Measurements from ENCODE around the gene HOXD1.

HOXD1 gene

DNA sequence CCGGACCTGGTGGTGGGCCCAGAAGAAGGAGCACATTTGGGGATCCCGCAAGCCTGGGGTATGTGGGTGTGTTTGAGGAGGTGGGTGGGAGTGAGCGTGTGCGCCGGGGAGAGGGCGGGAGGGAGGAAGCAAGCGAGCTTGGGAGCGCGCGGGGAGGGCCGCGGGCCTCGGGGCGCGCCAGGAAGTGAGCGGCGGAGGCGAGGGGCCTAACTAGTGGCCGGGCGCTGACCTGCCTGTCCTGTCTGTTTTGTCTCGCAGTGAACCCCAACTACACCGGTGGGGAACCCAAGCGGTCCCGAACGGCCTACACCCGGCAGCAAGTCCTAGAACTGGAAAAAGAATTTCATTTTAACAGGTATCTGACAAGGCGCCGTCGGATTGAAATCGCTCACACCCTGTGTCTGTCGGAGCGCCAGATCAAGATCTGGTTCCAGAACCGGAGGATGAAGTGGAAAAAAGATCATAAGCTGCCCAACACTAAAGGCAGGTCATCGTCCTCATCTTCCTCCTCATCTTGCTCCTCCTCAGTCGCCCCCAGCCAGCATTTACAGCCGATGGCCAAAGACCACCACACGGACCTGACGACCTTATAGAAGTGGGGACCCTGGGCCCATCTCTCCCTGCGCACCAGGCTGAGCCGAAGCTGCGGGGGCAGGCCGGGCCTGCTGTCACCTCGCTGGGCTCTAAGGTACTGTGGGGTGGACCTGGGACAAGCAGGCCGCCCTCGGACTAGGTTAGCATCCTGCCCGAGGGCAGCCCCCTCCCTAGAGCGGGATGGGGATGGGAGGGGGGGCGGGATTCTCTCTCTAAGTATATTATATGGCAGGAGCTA, 35.9 kb upstream of the HOXD1 start:
- DNase-seq (ENCODE audit: low read depth in 2 of 2), result no peak

DNA sequence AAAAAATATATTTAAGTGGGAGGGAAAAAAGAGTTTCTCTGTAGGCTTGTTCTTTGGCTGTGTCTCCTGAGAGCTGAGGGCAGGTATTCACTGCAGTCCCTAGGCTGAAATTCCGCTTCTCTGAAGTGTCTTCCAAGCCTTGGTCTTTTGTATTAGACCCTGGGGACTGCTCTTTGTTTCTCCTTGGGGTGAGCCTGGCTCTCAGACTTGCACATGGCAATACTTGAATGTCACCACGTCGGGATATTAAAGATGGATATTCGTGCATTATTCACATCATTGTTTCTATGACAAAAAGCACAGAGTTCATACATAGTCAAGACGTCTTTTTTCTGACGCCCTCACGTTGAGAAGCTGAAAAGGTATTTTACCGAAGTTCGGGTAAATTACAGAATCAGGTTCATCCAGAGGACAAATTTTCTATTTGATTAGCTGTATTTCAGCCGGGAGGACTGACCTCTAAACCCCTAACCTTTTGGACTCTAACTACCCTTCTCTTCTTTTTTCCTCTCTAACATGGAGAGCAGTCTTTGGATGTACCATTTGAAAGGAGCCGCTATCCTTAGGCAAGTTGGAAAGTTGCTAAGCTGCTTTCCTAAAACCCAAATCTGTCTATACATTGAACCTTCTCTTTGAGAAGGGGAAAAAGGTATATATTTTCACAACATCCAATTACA, 33.8 kb upstream of the HOXD1 start:
- DNase-seq (ENCODE audit: low read depth in 2 of 2), result no peak

DNA sequence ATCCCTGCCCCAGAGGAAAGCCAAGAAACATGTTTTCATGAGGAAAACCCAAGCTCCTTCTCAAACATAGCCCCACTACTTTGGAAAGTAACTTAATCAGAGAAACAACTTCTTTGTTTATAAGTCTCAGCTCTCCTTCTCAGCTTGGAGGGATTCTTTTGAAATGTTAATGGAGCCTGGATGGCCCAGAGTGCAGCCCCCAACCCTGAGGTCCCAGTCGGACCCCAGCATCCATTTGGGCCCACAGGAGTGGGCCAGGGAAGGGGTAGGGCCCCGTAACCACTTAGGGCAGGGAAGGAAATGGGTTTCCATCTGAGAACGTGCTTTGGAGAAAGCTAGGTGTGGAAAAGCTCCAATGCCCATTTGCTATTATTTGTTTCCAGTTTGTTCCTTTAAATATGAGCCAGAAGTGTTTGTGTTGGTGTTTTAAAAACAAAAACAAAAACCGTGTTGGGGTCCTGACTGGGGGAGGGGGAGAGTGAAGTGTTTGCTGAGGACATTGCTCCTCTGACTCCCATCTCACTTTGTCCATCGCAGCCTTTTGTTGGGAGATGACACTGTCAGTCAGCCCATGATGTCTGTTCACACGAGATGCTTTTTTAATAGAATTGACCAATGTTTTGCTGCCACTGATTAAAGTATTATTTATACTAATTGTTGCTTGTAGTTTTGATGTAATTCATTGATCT, 33.0 kb upstream of the HOXD1 start:
- no peak for DNase-seq (ENCODE audit: low read depth in 2 of 2)

DNA sequence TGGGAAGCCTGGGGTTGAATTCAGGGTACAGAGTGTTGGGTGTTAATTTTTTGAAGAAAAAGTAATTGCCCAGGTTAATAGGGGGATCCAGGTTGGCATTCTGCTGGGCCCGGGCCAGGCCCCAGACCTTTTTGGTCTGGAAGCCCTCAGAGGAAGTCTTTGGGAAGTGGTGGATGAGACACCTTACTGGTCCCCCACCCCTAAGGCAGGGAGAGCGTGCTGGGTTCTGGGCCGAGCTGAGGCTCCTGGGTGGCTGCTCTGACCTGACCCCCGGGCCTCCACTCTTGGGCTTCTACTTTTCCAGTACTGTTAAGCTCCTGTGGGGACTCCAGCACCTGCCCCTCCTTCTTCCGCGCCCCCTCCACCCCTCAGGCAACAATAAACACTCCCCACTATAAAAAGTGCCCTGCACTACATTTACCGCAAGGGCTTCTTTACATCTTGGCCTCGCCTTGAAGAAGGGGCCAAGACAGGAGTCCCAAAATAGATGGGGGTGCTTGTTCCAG, 32.1 kb upstream of the HOXD1 start:
- DNase-seq (ENCODE audit: low read depth in 2 of 2), result no peak

DNA sequence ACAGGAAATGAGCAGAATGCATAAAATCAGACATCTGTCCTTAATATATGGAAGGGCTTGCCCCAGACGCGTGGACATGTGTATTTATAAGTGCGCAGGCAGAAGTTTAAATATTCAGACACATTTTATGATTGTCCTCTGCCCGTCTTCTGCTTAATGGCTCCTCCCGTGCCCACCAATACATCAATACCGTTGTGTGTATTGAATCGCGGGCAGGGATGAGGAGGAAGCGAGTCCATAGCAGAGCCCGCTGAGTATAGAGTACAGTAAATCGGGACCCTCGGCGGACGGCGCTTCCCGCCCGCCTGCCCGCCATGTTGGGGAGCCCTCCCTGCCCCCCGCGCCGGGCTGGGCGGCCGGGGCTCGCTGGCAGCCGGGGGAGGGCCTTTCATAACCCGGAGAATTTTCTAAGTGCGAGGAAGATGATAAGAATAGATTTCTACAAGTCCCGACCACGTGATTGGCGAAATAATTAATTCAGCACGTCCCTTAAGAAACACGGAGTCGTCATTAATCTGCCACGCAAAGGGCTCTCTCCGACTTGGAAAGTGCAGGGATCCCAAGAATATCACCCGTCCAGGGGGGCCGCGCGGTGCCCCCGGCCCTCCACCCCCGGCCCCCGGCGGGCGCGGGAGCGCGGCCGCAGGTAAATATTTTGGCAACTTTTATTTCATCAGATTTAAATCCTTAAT, 31.5 kb upstream of the HOXD1 start, which contains the start of gene HOXD3:
TSS of gene HOXD3 (plus strand) at position 501 of the 692 bp plus-strand sequence. CDS start 11,808 bp downstream, outside the sequence.
- DNase-seq (ENCODE audit: low read depth in 2 of 2), result no peak

DNA sequence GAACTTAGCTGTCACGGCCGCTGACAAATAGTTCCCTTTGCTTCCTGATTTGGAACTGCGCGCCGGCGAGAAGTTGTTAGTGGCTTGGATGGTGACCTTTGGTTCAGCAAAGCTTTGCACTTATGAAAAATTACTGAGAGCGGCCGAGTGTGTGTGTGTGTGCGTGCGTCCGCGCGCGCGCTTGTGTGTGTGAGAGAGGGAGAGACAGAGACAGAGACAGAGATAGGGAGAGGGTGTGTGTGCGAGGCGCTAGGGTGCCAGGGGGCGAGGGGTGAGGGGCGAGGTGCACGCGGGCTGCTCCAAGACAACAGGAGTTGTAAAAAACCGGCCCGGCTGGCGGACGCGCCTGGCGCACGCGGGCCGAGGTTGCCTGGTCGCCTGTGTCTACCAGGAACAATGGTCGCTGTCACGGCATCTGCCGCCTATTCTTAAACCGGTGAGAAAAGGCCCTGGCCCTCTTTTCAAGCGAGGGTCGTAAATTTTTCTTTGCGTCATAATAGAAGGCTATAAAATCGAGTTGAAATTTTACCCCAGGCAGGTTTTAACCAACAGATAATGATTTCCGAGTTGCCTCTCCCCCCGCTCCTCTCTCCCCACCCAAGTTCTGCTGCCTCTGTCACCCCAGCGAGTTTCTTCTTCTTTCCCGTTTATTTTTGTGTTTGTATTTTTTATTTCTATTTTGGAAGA, 30.8 kb upstream of the HOXD1 start:
- DNase-seq (ENCODE audit: low read depth in 2 of 2), result no peak

DNA sequence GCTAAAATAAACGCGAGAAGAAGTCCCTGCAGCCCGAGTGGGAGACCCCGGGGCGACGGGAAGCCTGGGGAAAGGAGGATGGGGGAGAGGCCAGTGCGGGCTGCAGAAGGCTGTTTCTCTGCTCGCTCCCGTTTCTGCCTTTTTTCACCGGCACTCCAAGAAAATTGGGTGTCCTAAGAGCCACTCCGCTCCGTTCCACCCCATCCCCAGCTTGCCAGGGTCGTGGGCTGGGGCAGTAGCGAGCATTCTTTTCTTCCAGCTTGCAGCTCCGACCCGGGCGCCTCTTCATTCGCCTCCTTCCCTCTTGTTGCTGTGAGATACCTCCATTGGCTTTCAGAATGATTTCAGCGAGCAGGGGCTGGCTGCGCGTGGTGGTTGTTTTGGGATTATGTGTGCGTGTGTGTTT, 30.3 kb upstream of the HOXD1 start:
- no peak for DNase-seq (ENCODE audit: low read depth in 2 of 2)

DNA sequence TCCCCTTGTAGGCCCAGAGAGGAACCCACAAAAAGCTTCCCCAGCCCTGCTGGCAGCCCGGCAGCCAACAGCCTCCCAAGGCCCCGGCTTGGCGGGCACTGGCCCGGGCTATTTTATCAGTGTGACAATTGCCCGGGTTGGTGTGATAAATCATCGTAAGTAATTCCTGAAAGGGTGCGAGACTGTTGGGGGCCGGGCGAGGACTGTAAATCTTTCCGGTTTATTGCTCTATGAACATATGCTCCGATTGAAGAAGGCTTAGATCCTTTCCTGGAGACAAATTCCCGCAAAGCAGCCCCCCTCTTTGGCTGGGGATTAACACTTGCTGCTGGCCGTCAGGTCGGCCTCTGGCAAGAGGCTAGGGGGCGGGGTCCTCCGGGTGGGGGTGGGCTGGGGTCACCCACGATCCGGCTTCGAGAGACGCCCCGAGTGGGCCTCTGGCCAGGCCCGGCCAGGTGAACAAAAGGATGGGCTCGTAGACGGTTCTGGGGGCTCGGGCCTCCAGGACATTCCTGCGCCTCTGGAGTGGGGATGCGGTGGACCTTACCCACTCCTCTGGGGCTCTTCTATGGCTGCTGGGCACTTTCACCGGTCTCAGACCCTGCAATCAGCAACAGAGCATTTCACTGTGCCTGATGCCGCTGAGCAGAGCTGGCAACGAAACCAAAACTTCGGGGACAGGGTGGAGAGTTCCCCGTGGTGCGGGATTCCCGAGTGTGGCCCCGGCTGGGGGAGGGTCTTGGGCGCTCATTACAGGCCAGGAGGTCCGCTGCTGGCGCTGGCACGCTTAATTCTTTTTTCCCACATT, 29.4 kb upstream of the HOXD1 start:
- DNase-seq (ENCODE audit: low read depth in 2 of 2), result no peak

DNA sequence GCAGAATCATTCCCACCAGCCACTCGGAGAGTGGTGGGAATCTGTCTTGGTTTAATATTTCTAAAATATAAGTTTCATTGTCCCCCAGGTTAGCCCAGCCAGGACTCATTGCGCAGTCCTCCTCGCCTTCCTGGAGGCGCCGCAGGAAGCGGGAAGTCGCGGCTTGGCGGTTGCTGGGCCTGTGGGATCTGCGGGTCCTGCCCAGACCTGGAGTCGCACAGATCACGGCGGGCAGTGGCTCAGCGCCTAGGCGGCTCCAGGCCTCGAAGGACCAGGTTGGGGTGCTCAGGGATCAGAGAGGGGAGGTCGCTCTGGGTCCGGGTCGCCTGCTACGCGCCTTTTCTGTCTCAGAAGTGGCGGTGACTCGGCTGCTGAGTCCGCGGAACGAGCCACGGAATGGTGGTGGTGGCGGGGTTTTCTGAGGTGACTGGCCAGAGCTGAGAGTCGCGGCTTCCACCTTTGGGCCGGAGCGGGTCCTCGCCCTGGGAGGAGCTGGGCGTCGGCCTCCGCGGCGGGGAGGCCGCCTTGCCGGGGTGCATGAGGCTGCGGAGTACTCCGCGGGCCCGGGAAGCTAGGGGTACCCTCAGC, 28.7 kb upstream of the HOXD1 start:
- no peak for DNase-seq (ENCODE audit: low read depth in 2 of 2)

DNA sequence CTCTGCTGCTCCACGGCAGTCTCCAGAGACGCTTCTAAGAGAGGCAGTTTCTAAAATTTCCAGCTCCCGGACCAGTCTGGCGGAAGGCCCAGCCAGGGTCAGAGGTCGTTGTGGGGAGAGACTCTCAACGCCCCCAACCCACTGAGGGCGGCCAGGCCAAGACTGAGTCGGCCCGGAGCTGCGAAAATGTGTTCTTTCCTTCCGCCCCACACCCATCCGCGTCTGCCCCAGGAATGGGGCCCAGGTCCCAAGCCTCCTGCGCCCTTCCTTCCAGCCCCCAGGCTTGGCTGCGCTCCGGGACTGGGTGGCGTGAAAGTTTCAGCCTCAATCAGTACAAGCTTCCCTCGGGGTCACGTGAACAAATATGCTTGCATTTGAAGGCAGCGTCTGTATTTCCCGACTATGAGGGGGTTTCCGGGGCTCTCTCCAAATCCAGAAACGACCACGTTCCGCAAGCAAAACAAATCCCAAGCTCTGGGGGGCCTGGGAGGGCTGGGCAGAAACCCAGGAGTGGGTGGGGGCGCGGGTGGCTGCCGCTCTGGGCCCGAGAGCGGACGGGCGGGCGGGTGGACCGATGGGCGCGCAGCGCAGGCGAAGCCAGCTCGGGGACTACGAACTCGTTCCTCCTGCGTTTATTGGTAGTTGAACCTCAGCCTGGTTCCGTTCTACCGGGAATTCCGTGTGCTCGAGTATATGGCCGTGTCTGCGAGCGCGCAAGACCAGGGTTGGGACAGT, 28.1 kb upstream of the HOXD1 start:
- DNase-seq (ENCODE audit: low read depth in 2 of 2), result no peak

DNA sequence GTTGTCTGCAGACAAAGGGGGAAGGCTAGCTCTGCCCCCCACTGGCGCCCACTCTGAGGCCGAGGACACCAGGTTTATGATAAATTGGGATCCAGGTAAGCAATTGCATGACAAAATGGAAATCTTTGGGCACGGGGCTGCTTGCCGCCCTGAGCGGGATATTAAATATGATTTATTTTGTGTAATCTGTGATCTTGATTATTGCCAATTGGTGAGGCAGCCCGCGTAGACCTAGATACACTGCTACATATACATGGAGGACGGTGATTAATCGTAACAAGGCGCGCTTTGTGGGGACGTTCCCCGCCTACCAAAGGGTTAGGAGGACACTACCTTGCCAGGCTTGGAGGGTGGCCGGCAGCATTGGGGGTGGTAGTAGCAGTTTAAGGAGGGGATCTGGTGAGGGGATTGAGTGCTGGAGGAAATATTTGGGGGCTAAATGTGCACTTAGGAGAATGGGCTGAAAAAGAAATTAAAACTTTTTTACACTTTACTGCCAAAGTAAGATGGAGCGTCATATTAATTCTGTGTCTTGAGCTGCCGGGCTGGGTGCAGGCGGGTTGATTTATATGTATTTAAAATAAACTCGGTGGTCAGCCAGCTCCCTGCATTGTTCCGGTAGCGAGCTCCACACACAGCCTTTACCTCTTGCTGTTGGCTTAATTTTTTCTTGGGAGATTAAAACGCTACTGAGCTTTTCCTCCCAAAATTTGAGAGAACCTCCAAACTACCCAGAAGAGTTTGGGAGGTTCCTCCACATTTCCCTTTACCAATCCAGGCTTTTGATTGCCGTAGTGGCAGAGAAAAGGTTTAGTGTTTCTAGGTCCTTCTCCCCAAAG, 27.3 kb upstream of the HOXD1 start:
- DNase-seq (ENCODE audit: low read depth in 2 of 2), result no peak

DNA sequence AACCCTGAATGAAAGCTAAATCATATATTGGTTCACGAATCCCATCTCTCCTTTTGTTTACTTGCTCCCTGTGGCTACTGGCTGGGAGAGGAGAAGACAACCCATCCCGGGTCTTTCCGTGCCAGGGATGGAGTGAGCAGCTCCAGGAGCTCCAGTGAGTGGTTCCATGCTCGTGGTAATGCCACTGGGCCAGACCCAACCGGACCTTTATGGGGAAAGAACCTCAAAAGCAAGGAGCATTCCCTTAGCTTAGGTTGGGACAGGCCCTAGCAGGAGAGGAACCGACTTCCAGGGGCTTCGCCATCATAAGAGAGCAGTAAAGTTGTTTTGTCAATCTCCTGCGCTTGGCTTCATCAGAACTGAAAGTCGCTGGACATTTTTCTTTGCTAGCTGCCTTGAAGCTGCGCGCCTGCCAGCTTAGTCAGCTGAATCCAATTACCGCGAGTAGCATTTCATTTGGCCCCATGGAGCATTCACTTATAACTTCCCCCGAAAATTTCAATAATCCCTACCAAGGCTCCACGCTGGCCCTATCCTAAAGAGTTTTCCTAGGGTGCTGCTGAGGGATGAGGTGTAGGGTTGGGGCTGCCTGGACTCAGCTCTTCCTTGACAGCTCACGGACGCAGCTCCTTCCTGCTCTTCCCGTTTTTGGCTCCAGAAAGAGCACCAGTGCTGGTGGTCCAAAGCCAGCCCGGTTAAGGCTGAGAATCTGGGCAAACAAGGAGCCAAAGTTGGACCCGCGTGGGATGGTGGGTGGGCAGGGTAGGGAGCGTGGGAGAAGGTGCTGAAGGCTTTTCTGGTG, 26.4 kb upstream of the HOXD1 start:
- no peak for DNase-seq (ENCODE audit: low read depth in 2 of 2)

DNA sequence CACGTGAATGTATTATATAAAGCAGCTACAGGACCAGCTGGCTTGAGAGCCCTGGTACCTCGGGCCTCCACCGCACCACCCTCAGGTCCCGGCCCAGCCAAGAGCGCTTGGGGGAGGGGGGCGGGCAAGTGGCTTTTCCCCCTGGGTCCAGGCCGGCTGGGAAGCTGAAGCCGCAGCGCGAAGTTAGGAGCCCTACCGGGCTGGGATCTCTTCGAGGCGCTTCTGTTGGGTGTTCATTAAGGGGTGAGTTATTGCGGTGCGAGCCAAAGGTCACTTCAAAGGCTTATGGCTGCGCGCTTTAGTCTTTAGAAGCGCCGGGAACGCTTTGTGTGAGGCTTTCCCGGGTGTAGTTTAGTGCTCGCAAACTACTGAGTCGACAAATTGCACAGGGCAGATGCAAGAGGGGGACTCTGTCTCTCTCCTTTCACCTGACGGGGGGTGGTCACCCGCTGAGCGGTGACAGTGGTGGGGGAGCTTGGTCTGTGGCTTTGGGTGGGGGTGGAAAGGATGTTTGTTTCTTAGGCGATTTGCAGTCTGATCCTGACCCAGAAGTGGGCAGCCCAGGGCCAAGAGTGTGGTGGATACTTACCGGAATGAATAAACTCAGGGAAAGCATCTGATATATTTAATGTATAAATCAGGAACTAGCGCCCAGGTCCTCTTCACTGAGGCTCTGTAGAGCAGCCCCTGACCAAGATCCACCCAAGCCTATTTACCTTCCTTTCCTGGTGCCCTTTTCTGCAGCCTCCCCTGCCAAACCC, 25.4 kb upstream of the HOXD1 start:
- DNase-seq (ENCODE audit: low read depth in 2 of 2), result no peak

DNA sequence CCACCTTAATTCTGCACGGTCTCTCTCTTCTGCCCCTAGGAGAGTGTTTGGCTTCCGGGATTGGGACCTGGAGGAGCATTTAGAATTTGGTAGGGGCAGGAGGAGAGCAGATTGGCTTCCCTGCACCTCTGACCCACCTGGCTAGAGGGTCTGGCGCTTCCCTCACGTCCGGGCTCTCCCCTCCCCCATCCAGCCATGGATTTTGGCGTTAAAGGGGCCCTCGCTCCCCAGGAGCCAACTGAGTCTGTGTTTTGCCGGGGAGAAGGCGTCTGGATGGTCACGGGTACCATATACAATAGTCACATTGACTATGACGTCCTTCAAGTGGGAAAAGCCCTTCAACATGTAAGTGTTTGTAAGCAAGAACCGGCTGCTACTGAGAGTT, 24.8 kb upstream of the HOXD1 start:
- no peak for DNase-seq (ENCODE audit: low read depth in 2 of 2)

DNA sequence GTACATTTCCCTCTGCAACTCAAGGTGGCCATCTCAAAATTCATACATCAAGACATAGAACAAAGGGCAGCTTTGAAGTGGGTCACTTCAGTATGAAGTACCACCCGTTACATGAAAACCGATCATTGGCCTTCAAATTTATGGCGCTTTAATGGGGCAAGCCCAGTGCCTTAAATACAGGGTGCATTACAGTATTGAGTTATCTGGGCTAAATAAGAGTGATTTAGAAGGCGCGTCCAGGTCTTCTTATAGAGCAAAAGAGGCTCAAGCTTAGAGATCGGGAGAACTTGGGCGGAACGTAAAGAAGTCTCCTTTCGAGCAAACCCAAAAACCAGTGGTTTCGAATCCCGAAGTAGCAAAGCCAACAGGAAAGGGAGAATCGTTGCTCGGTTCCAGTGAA, 24.3 kb upstream of the HOXD1 start:
- no peak for DNase-seq (ENCODE audit: low read depth in 2 of 2)

DNA sequence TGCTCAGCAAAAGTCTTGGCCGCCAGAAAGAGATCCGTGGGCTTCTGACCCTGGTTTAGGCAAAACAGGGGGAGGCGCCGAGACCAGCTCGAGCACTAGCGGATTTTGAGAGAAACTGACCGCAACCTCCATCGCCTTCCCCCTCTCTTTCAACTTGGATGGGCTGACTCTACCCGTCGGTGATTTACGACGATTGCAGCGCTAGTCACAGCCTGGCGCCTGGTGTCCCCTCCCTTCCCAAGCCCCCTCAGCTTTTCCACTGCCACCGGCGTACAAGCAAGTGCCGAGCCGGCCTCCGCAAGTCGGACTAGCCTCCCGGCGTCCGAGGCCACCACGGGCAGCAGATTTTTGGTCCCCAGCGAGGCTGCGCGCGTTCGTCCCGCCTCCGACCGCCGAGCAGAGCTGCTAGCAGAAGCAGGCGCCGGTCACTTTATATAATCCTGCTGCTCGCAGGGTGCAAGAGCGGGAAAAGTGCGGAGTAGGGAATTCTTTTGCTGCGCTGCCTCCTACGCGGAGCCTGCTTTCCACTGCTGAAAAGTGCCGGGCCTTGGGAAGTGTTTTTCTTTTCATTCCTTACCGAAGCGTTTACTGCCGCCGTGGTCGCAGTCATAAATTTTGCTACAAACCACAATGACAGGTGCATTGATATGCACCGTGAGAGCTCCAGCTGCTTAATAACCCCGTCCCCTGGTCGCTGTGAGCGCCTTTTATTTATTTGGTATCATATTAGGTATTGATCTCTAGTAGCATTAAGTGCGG, 23.7 kb upstream of the HOXD1 start:
- DNase-seq (ENCODE audit: low read depth in 2 of 2), result no peak
